Natural killer cell (primary cell): ENCODE results near the gene TPRX2. TPM values are rescaled to one million over a fixed set of nuclear protein-coding genes. Genes with fewer than 3 reads are reported as not detected.

Source experiments
- ATAC-seq, 3 donors: fragments of 150-1000 bp in 2 of 3; fragments of 200-7000 bp in 1 of 3; cut with Tn5 transposase; 1 replicate in 1 of 3; 2 replicates in 2 of 3; pipeline ENCODE4 v1.10.0; 2021; ENCODE audit warnings: mild to moderate bottlenecking in 2 of 3, moderate library complexity in 2 of 3
- DNase-seq, 2 donors: peaks; one replicate each; pipeline versions ENCODE4 v3.0.0 to v3.0.0-alpha.2; 2013 to 2021; ENCODE audit warnings: mixed read lengths in 1 of 2
- H3K27ac ChIP-seq: one replicate; pipeline ENCODE4 v1.5.1; 2013; ENCODE audit warnings: mild to moderate bottlenecking, low read length
- H3K27me3 ChIP-seq: one replicate; pipeline ENCODE4 v1.6.1; 2013; ENCODE audit warnings: low read length; ENCODE audit not compliant: control insufficient read depth, insufficient read depth
- H3K36me3 ChIP-seq: one replicate; pipeline ENCODE4 v1.6.1; 2013; ENCODE audit warnings: low read length; ENCODE audit not compliant: control insufficient read depth, insufficient read depth
- H3K4me1 ChIP-seq: one replicate; pipeline ENCODE4 v1.6.1; 2013; ENCODE audit warnings: low read length; ENCODE audit not compliant: control insufficient read depth, insufficient read depth
- H3K4me3 ChIP-seq: one replicate; pipeline ENCODE4 v1.5.1; 2013; ENCODE audit warnings: low read length
- H3K9me3 ChIP-seq: one replicate; pipeline ENCODE4 v1.6.1; 2013; ENCODE audit warnings: low read length; ENCODE audit not compliant: control insufficient read depth, insufficient read depth
- H3K27ac Mint-ChIP-seq, 2 donors: one replicate each; pipeline ENCODE4 v1.8.0; 2022; ENCODE audit warnings: mild to moderate bottlenecking in 2 of 2, mixed read lengths in 2 of 2, moderate library complexity in 1 of 2
- H3K27me3 Mint-ChIP-seq, 2 donors: one replicate each; pipeline ENCODE4 v1.8.0; 2022; ENCODE audit warnings: low read depth in 2 of 2, mixed read lengths in 2 of 2
- H3K36me3 Mint-ChIP-seq: one replicate; pipeline ENCODE4 v1.8.0; 2022; ENCODE audit warnings: mixed read lengths
- H3K4me1 Mint-ChIP-seq, 2 donors: one replicate each; pipeline ENCODE4 v1.8.0; 2022; ENCODE audit warnings: mixed read lengths in 2 of 2
- H3K4me3 Mint-ChIP-seq: one replicate; pipeline ENCODE4 v1.8.0; 2022; ENCODE audit warnings: mild to moderate bottlenecking, moderate library complexity, mixed read lengths
- H3K9me3 Mint-ChIP-seq, 2 donors: one replicate each; pipeline ENCODE4 v1.8.0; 2022; ENCODE audit warnings: mixed read lengths in 2 of 2
- WGBS: methylation state at CpG from one replicate; pipeline ENCODE4 v1.1.7; 2013; ENCODE audit warnings: missing lambda C conversion rate; ENCODE audit not compliant: insufficient coverage; 5-methylcytosine and 5-hydroxymethylcytosine counted together
- intact Hi-C: fragments of 100-400 bp; cut with micrococcal nuclease; formaldehyde crosslinking; loops from one replicate; pipeline ENCODE4 v1.14.2; 2022
- total RNA-seq, 4 donors: library from RNA; stranded (reverse); fragments of 120-200 nt in 1 of 4; gene quantifications; one replicate each; pipeline versions ENCODE4 v1.2.3 to v1.2.4, GENCODE V29; 2013 to 2022
- TF ChIP-seq, protein P1 (sequence below): fragments of 200-600 bp; IDR thresholded peaks from one replicate; pipeline ENCODE4 v1.8.0; 2022; ENCODE audit warnings: antibody characterized with exemption

The TPRX2 gene
- total RNA-seq, 3 donors from 2014 or later (not counting 1 experiment from before 2014, with no cell fraction given): not detected

DNA sequence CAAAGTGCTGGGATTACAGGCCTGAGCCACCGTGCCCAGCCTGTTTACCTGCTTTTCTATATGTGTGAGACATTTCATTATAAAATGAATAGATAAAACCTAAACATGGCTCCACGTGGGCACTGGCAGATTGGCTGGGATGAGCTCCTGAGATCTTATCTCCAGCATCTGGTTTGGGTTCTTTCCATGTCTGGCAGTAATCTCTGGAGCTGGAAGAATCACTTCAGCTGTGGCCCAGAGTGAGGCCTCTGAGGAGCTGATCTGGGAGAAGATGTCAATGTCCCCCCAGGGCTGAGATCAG is 32.5 kb downstream of the TPRX2 start:
- TF ChIP-seq, protein P1, sequence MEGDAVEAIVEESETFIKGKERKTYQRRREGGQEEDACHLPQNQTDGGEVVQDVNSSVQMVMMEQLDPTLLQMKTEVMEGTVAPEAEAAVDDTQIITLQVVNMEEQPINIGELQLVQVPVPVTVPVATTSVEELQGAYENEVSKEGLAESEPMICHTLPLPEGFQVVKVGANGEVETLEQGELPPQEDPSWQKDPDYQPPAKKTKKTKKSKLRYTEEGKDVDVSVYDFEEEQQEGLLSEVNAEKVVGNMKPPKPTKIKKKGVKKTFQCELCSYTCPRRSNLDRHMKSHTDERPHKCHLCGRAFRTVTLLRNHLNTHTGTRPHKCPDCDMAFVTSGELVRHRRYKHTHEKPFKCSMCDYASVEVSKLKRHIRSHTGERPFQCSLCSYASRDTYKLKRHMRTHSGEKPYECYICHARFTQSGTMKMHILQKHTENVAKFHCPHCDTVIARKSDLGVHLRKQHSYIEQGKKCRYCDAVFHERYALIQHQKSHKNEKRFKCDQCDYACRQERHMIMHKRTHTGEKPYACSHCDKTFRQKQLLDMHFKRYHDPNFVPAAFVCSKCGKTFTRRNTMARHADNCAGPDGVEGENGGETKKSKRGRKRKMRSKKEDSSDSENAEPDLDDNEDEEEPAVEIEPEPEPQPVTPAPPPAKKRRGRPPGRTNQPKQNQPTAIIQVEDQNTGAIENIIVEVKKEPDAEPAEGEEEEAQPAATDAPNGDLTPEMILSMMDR: no peak
- H3K36me3 Mint-ChIP-seq: no peaks in the 10 kb centered on the region
- no peaks in the 10 kb centered on the region for H3K9me3 Mint-ChIP-seq
- Histone ChIP-seq H3K4me3 (no peak overlapping the region), H3K36me3 (no peaks in the 10 kb centered on the region), H3K9me3 (no peaks in the 10 kb centered on the region), H3K27me3 (no peaks in the 10 kb centered on the region), H3K27ac (no peak overlapping the region), H3K4me1 (no peaks in the 10 kb centered on the region)
- 72% methylated on average over 2 of the region's 2 CpGs for WGBS
- no peaks in the 10 kb centered on the region for H3K4me1 Mint-ChIP-seq
- no peak for ATAC-seq
- no peaks in the 10 kb centered on the region for H3K27me3 Mint-ChIP-seq
- H3K4me3 Mint-ChIP-seq: no peak overlapping the region
- intact Hi-C loops: no loop called here
- no peak for DNase-seq
- H3K27ac Mint-ChIP-seq: no peak overlapping the region

DNA sequence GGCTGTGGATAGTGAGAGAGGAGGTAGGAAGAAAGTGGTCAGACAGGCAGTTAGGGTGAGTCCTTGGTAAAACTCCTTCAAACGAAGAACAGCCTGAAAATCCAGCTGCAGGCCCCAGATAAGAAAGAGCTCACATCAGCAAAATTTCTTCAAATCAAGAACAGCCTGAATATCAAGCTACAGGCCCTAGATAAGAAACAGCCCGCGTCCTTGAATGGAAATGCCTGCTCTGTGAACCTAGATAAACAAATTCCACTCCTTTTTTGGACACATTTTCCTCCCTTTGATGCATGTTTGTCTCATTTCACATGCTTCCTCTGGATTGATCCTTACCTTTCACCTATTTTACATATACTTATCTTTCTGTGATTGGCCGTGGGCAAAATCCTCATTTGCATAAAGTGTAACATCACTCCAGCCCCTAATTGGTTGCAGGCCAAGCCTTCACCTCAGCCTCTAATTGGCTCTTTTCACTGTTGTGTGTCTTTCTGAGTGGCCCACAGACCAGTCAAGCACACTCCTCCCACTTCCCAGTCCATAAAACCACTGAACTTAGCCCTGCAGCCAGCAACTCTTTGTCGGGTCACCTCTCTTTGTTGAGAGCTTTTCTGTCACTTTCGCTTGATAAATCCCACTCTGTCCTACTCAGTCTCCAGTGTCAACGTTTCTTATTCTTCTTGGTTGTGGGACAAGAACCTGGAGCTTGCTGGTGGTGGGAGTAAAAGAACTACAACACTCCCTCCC is 33.1 kb downstream of the TPRX2 start:
- Histone ChIP-seq H3K27ac (no peak overlapping the region), H3K4me3 (no peak overlapping the region), H3K4me1 (no peaks in the 10 kb centered on the region), H3K9me3 (no peaks in the 10 kb centered on the region), H3K27me3 (no peaks in the 10 kb centered on the region), H3K36me3 (no peaks in the 10 kb centered on the region)
- no peaks in the 10 kb centered on the region for H3K27me3 Mint-ChIP-seq
- TF ChIP-seq, protein P1: no peak
- no peak overlapping the region for H3K4me3 Mint-ChIP-seq
- ATAC-seq: no peak
- WGBS: 60% methylated on average over 6 of the region's 7 CpGs
- no peaks in the 10 kb centered on the region for H3K4me1 Mint-ChIP-seq
- intact Hi-C loops: no loop called here
- no peak for DNase-seq
- H3K9me3 Mint-ChIP-seq: no peaks in the 10 kb centered on the region
- H3K36me3 Mint-ChIP-seq: no peaks in the 10 kb centered on the region
- H3K27ac Mint-ChIP-seq: no peak overlapping the region

DNA sequence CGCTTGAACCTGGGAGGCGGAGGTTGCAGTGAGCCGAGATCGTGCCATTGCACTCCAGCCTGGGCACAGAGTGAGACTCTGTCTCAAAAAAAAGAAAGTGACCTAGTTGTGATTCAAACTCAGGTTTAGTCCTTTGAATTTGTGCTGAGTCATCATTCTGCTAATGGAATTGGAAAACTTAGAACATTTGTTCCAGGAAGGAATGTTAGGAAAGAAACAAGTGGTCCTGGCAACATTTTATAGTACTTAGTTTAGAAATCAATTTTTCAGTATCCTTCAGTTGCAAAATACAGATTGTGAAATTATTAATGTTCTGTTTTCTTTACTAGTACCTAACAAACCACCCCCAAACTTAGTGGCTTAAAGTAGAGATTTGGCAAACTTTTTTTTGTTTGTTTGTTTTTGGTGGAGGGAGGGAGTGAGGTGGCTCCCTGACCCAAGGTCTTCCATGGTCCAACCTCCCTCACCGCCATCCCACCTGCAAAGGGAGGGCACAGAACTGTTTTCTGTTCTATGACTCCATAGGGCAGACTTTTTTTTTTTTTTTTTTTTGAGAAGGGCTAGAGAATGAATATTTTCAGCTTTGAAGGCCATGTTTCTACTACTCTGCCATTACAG is 36.2 kb downstream of the TPRX2 start:
- H3K4me3 Mint-ChIP-seq: no peak overlapping the region
- H3K9me3 Mint-ChIP-seq: no peaks in the 10 kb centered on the region
- intact Hi-C loops: no loop called here

More for the DNA sequence above, 36.2 kb downstream of the TPRX2 start:
- DNase-seq (no peak), ATAC-seq (no peak)
- no peak overlapping the region for H3K4me3 ChIP-seq
- Mint-ChIP-seq H3K4me1 (no peaks in the 10 kb centered on the region), H3K27ac (no peak overlapping the region), H3K36me3 (no peaks in the 10 kb centered on the region), H3K27me3 (peaks cover 3 to 7% of the 10 kb centered on the region in 2 donors)
- no peak overlapping the region for H3K27ac ChIP-seq
- H3K9me3 ChIP-seq: no peaks in the 10 kb centered on the region
- 94% methylated on average over 4 of the region's 5 CpGs for WGBS
- H3K27me3 ChIP-seq: no peaks in the 10 kb centered on the region
- TF ChIP-seq, protein P1: no peak
- no peaks in the 10 kb centered on the region for H3K36me3 ChIP-seq
- no peaks in the 10 kb centered on the region for H3K4me1 ChIP-seq
